ENCODE measurements around the gene TSHB. TPM values are rescaled to one million over a fixed set of nuclear protein-coding genes. Genes with fewer than 3 reads are reported as not detected.

TSHB gene
- total RNA-seq, 1 donor from 2014 or later = not detected

DNA sequence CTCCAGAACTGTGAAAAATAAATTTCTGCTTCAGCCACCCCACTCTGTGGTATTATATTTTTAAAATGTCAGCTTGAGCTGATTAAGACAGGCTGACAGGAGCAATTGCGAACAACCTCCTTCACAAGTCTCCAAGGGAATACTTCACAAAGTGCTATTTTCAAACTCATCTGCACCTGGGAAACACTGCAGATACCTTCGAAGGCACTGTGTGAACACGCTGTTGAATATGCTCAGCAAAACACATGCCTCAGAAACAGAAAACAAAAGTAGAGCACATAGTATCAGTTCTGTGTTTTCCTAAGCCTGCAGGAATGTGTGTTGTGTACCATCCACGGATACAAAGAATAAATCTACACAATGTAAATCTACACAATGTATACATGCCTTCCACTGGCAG is 49.1 kb downstream of the TSHB start:
- Mint-ChIP-seq H3K27me3 (ENCODE audit: insufficient read depth) (peaks cover 25% of the 10 kb centered on the region), H3K27ac (no peak overlapping the region), H3K9me3 (no peaks in the 10 kb centered on the region), H3K4me3 (no peak overlapping the region), H3K4me1 (ENCODE audit: low read depth) (no peaks in the 10 kb centered on the region), H3K36me3 (ENCODE audit: low read depth) (no peaks in the 10 kb centered on the region)
- intact Hi-C loops (cut with micrococcal nuclease) = no loop called here
- DNase-seq (ENCODE audit: low spot score) = no peak

DNA sequence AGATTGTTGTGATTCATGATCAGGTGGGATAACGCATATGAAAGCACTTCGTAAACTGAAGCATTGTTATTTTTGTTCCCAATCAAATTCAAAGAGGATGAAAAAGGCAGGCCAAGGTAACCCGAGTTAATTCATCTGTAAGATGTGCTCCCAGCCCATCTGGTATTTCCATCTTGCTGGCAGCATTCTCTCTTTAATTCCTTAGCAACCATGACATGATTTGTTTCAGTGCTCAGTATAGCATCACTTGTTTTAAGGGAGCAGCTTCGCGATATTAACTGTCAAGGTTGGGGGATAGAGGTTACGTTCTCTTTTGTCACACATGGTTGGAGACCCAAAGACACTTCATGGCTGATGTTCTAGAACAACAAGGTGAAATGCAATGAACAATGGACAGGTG is 53.3 kb downstream of the TSHB start:
- Mint-ChIP-seq H3K27ac (no peak overlapping the region), H3K4me1 (ENCODE audit: low read depth) (peaks cover 3% of the 10 kb centered on the region)

More for the DNA sequence above, 53.3 kb downstream of the TSHB start:
- Mint-ChIP-seq H3K27me3 (ENCODE audit: insufficient read depth) (peaks cover 26% of the 10 kb centered on the region), H3K36me3 (ENCODE audit: low read depth) (no peaks in the 10 kb centered on the region), H3K4me3 (no peak overlapping the region), H3K9me3 (no peaks in the 10 kb centered on the region)
- intact Hi-C loops (cut with micrococcal nuclease) = no loop called here
- no peak for DNase-seq (ENCODE audit: low spot score)

Other genes starting within 250 kb of the TSHB start
- gene SIKE1, start 249.1 kb upstream of the TSHB start, total RNA-seq = 59.4 and 65.0 TPM in 2 replicates
- gene SYCP1, start 175.0 kb upstream of the TSHB start, total RNA-seq = not detected in 2 replicates
- gene TSPAN2, start 59.7 kb downstream of the TSHB start, total RNA-seq = 0.34 and 0.44 TPM in 2 replicates

Data from activated T-helper 1 cell treated with anti-CD3 and anti-CD28 coated beads, Interleukin-12 subunit alpha, Interleukin-12 subunit beta, Interleukin-2, Interleukin-4 antibody, amounts not matched to agents 30 ng/mL and 10 ng/mL and 1 ng/mL, durations not matched to agents 14 hours and 24 hours and 36 hours (primary cell).